Immature natural killer cell (primary cell): ENCODE results near the gene CA14. TPM values are rescaled to one million over a fixed set of nuclear protein-coding genes. Genes with fewer than 3 reads are reported as not detected.
"Not testable (repeated sequence)": the region's sequence is repeated elsewhere in the genome, so short reads cannot be mapped to it uniquely, and the experiment has no call there.

ENCODE experiments used
- DNase-seq, 3 donors: peaks; one replicate each; pipeline ENCODE4 v3.0.0; 2022; ENCODE audit warnings: mixed read lengths in 1 of 3
- H3K27ac Mint-ChIP-seq, 6 donors: one replicate each; pipeline ENCODE4 v1.8.0; 2020; ENCODE audit warnings: mixed read lengths in 6 of 6, mild to moderate bottlenecking in 5 of 6, inconsistent platforms in 4 of 6, moderate library complexity in 3 of 6
- H3K27me3 Mint-ChIP-seq, 3 donors: one replicate each; pipeline ENCODE4 v1.8.0; 2020 to 2021; ENCODE audit warnings: low read depth in 3 of 3, mild to moderate bottlenecking in 3 of 3, mixed read lengths in 3 of 3, moderate library complexity in 3 of 3, inconsistent platforms in 1 of 3
- H3K36me3 Mint-ChIP-seq, 3 donors: one replicate each; pipeline ENCODE4 v1.8.0; 2020; ENCODE audit warnings: mixed read lengths in 3 of 3, inconsistent platforms in 2 of 3, mild to moderate bottlenecking in 2 of 3
- H3K4me1 Mint-ChIP-seq, 2 donors: one replicate each; pipeline ENCODE4 v1.8.0; 2020; ENCODE audit warnings: inconsistent platforms in 2 of 2, mild to moderate bottlenecking in 2 of 2, mixed read lengths in 2 of 2, moderate library complexity in 1 of 2
- H3K4me3 Mint-ChIP-seq, 5 donors: one replicate each; pipeline ENCODE4 v1.8.0; 2020; ENCODE audit warnings: mild to moderate bottlenecking in 5 of 5, mixed read lengths in 5 of 5, inconsistent platforms in 3 of 5, moderate library complexity in 3 of 5
- H3K9me3 Mint-ChIP-seq, 6 donors: one replicate each; pipeline ENCODE4 v1.8.0; 2020; ENCODE audit warnings: mild to moderate bottlenecking in 6 of 6, mixed read lengths in 6 of 6, inconsistent platforms in 4 of 6, moderate library complexity in 3 of 6
- polyA plus RNA-seq, 3 donors: library from polyadenylated mRNA; unstranded; fragments of 300-500 nt; fragmentation: Illumina TruSeq; gene quantifications; one replicate each; pipeline ENCODE4 v1.2.3, GENCODE V29; 2021

Gene CA14
- polyA plus RNA-seq, 3 donors from 2014 or later, result 0.27 to 0.70 TPM; not detected in 1

DNA sequence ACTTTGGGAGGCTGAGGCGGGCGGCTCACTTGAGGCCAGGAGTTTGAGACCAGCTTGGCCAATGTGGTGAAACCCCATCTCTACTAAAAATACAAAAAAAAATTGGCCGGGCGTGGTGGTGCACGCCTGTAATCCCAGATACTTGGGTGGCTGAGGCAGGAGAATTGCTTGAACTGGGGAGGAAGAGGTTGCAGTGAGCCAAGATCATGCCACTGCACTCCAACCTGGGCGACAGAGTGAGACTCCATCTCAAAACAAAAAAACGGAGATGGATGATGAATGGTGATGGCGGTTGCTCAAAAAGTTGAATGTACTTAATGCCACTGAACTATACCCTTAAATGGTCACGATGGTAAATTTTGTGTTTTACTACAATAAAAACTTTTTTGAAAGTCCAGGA is 51.0 kb downstream of the CA14 start:
- not testable (repeated sequence) for H3K4me1 Mint-ChIP-seq, DNase-seq, H3K27me3 Mint-ChIP-seq, H3K4me3 Mint-ChIP-seq, H3K9me3 Mint-ChIP-seq, H3K27ac Mint-ChIP-seq
- H3K36me3 Mint-ChIP-seq, result peaks cover 6 to 13% (median 7%) of the 10 kb centered on the region in 3 donors

DNA sequence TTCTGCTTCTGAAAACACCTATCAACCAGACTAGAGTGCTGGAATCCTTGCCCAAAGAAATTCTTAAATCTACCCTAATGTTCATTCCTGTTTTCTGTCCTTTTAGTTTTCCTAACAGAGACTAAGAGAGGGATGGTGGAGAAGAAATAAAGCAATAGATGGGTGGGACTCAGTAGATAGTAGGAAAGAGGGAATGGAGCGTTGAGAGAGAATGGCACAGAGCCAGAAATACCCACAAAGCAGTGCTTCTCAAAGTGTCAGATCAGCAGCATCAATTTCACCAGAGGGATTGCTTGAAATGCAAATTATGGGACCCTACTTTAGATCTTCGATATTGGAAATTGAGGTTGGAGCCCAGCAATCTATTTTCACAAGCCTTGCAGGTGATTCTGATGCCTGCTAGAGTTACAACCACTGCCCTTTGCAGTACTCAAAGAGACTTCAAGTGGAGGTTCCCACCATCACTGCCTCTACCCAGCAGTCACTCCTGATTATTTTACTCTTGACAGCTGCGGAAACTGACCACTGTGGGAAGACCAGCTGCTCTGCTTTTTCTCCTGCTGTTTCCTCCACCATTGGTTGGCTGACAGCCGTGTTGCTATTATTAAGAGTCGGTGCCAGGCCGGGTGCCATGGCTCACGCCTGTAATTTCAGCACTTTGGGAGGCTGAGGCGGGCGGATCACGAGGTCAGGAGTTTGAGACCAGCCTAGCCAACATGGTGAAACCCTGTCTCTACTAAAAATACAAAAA is 52.4 kb downstream of the CA14 start:
- Mint-ChIP-seq H3K4me1 (no peaks in the 10 kb centered on the region), H3K4me3 (no peak overlapping the region), H3K9me3 (no peaks in the 10 kb centered on the region), H3K36me3 (peaks cover 6 to 13% (median 7%) of the 10 kb centered on the region in 3 donors), H3K27ac (peak overlapping the region in 1 of 6 donors; percentile 36), H3K27me3 (no peaks in the 10 kb centered on the region)
- no peak for DNase-seq

- Mint-ChIP-seq H3K4me3 (no peak overlapping the region), H3K27ac (no peak overlapping the region), H3K27me3 (peaks cover 0 to 2% (median 0%) of the 10 kb centered on the region in 3 donors), H3K9me3 (no peaks in the 10 kb centered on the region), H3K36me3 (peaks cover 6 to 13% (median 7%) of the 10 kb centered on the region in 3 donors), H3K4me1 (no peaks in the 10 kb centered on the region)
- DNase-seq, result no peak
Measured at GRCh38 chr1:150311762-150312161, 54.2 kb downstream of the CA14 start.

Other genes with a start within 250 kb of the CA14 start
- 1 to 10 TPM in 1 of 3 donors, under 1 TPM in 2; 0.24 to 4.3 (median 0.54) TPM for gene OTUD7B, start 247.0 kb upstream of the CA14 start, polyA plus RNA-seq
- 10 to 100 TPM; 30.5 to 39.9 (median 35.1) TPM for gene VPS45, start 190.0 kb upstream of the CA14 start, polyA plus RNA-seq
- 10 to 100 TPM; 20.6 to 32.5 (median 22.2) TPM for gene PLEKHO1, start 107.9 kb upstream of the CA14 start, polyA plus RNA-seq
- gene ANP32E, start 21.7 kb upstream of the CA14 start, polyA plus RNA-seq, result 10 to 100 TPM; 48.5 to 56.0 (median 54.6) TPM
- 10 to 100 TPM; 64.6 to 99.1 (median 82.1) TPM for gene APH1A, start 11.2 kb downstream of the CA14 start, polyA plus RNA-seq
- 1 to 10 TPM; 1.9 to 6.9 (median 2.0) TPM for gene C1orf54, start 15.0 kb downstream of the CA14 start, polyA plus RNA-seq
- gene CIART, start 24.8 kb downstream of the CA14 start, polyA plus RNA-seq, result not detected
- 10 to 100 TPM; 51.7 to 58.6 (median 53.4) TPM for gene MRPS21, start 36.1 kb downstream of the CA14 start, polyA plus RNA-seq
- gene PRPF3, start 63.8 kb downstream of the CA14 start, polyA plus RNA-seq, result 10 to 100 TPM in 1 of 3 donors, 1 to 10 TPM in 2; 5.1 to 24.5 (median 9.3) TPM
- gene RPRD2, start 106.4 kb downstream of the CA14 start, polyA plus RNA-seq, result 10 to 100 TPM in 2 of 3 donors, 1 to 10 TPM in 1; 9.1 to 31.0 (median 13.2) TPM
- gene TARS2, start 229.6 kb downstream of the CA14 start, polyA plus RNA-seq, result 10 to 100 TPM; 29.6 to 40.8 (median 31.9) TPM